Muscle of arm (tissue), 12 donors: Measurements from ENCODE around the gene CPLANE1. TPM values are rescaled to one million over a fixed set of nuclear protein-coding genes. Genes with fewer than 3 reads are reported as not detected.

ENCODE experiments used
- DNase-seq: peaks from one replicate; pipeline ENCODE4 v3.0.0-alpha.2; 2013
- polyA plus RNA-seq, 12 donors: library from polyadenylated mRNA; unstranded; fragments of 120-200 nt; gene quantifications; one replicate each; pipeline ENCODE4 v1.2.1, GENCODE V29; 2013; ENCODE audit not compliant: insufficient read length in 12 of 12

CPLANE1 gene
- polyA plus RNA-seq, 12 donors: 15.8 to 28.8 (median 19.4) TPM; not detected in 1

DNA sequence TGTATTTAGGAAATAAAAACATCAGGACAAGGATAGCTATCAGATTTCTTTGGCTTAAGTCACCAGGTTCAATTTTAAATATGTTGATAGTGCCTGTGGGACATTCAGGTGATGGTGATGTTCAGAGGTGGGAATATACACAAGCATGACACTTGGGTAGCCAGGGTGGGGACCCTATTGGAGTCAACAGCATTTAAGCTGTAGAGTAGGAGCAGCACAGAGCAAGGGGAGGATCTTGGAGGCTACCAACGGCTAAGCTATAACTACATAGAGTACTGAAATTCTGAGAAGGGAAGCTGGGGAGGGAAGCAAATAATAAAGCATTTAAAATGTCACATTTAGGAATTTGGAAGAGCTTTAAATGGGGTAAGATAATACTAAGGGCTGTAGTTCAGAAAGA is 177.7 kb downstream of the CPLANE1 start:
- DNase-seq: no peak

GRCh38 chr5:37064442-37064841 is 184.7 kb downstream of the CPLANE1 start:
- DNase-seq: no peak

- DNase-seq: no peak
These were observed 185.4 kb downstream of the CPLANE1 start for GRCh38 chr5:37063739-37064138.

DNA sequence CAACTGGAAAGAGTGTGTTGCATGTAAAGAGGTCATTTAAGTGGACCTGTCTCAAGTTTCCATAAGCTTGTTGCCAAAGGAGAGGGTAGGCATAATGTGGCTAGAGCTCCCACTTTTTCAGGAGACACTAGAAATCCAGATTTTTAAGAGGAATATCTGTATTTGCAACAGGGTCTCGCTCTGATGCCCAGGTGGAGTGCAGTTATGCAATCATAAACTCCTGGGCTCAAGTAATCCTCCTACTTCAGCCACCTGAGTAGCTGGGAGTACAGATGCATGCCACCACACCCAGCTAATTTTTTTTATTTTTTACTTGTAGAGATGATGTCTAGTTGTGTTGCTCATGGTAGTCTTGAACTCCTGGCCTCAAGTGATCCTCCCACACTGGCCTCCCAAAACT is 189.1 kb downstream of the CPLANE1 start:
- DNase-seq: no peak

- no peak for DNase-seq
These were observed 192.4 kb downstream of the CPLANE1 start for GRCh38 chr5:37056762-37057161.

Other genes starting within 250 kb of the CPLANE1 start
- gene NUP155, start 121.7 kb upstream of the CPLANE1 start, polyA plus RNA-seq: 10 to 100 TPM in 11 of 12 donors, not detected in 1; 12.8 to 21.5 (median 19.6) TPM
- 10 to 100 TPM in 11 of 12 donors, not detected in 1; 19.9 to 41.3 (median 33.6) TPM for gene WDR70, start 129.9 kb upstream of the CPLANE1 start, polyA plus RNA-seq